Measurements from ENCODE around the gene HNRNPR. TPM values are rescaled to one million over a fixed set of nuclear protein-coding genes. Genes with fewer than 3 reads are reported as not detected.

Gene HNRNPR
- 129 TPM for polyA plus RNA-seq (2013, experiment 1 of 2)
- polyA plus RNA-seq (2013, experiment 2 of 2) = 145 TPM

- WGBS, 2 experiments (ENCODE audit: insufficient coverage in 2 of 2) = 1% methylated on average over 57 to 74 of the region's 87 CpGs
- Histone ChIP-seq H3K4me1 (ENCODE audit: control insufficient read depth, insufficient read depth, low read length, poor library complexity, severe bottlenecking) (peaks cover 11% of the 10 kb centered on the region), H3K36me3 (ENCODE audit: control insufficient read depth, insufficient read depth, low read length) (peaks cover 14% of the 10 kb centered on the region), H3K27ac (ENCODE audit: low read depth, low read length, severe bottlenecking) (peak within 1 kb of the TSS; percentile 99), H3K4me3 (ENCODE audit: extremely low read depth, insufficient read depth, low read length, poor library complexity, severe bottlenecking) (peak within 1 kb of the TSS; percentile 88), H3K9me3 (ENCODE audit: control insufficient read depth, low read length) (peaks cover 5% of the 10 kb centered on the region)
These were observed at the start of gene HNRNPR for GRCh38 chr1:23344111-23344986. Gene HNRNPR (minus strand): TSS chr1:23344284. CDS start chr1:23341008, 3,276 bp downstream.

GRCh38 chr1:23393706-23394105, 49.6 kb upstream of the HNRNPR start:
- Histone ChIP-seq H3K36me3 (ENCODE audit: control insufficient read depth, insufficient read depth, low read length) (no peaks in the 10 kb centered on the region), H3K27ac (ENCODE audit: low read depth, low read length, severe bottlenecking) (peak overlapping the region; percentile 53), H3K4me1 (ENCODE audit: control insufficient read depth, insufficient read depth, low read length, poor library complexity, severe bottlenecking) (peaks cover 6% of the 10 kb centered on the region), H3K4me3 (ENCODE audit: extremely low read depth, insufficient read depth, low read length, poor library complexity, severe bottlenecking) (no peak overlapping the region), H3K9me3 (ENCODE audit: control insufficient read depth, low read length) (no peaks in the 10 kb centered on the region)
- 94 to 98% methylated on average over 14 to 15 of the region's 15 CpGs for WGBS, 2 experiments (ENCODE audit: insufficient coverage in 2 of 2)

GRCh38 chr1:23392125-23392855, 48.2 kb upstream of the HNRNPR start:
- no peak overlapping the region for H3K4me3 ChIP-seq (ENCODE audit: extremely low read depth, insufficient read depth, low read length, poor library complexity, severe bottlenecking)
- H3K27ac ChIP-seq (ENCODE audit: low read depth, low read length, severe bottlenecking) = no peak overlapping the region
- 60 to 90% methylated on average over 1 of the region's 2 CpGs for WGBS, 2 experiments (ENCODE audit: insufficient coverage in 2 of 2)
- no peaks in the 10 kb centered on the region for H3K9me3 ChIP-seq (ENCODE audit: control insufficient read depth, low read length)
- no peaks in the 10 kb centered on the region for H3K36me3 ChIP-seq (ENCODE audit: control insufficient read depth, insufficient read depth, low read length)
- H3K4me1 ChIP-seq (ENCODE audit: control insufficient read depth, insufficient read depth, low read length, poor library complexity, severe bottlenecking) = peaks cover 6% of the 10 kb centered on the region

GRCh38 chr1:23389837-23390321, 45.8 kb upstream of the HNRNPR start:
- Histone ChIP-seq H3K4me3 (ENCODE audit: extremely low read depth, insufficient read depth, low read length, poor library complexity, severe bottlenecking) (no peak overlapping the region), H3K27ac (ENCODE audit: low read depth, low read length, severe bottlenecking) (no peak overlapping the region), H3K36me3 (ENCODE audit: control insufficient read depth, insufficient read depth, low read length) (no peaks in the 10 kb centered on the region), H3K9me3 (ENCODE audit: control insufficient read depth, low read length) (no peaks in the 10 kb centered on the region), H3K4me1 (ENCODE audit: control insufficient read depth, insufficient read depth, low read length, poor library complexity, severe bottlenecking) (peaks cover 15% of the 10 kb centered on the region)
- WGBS, 2 experiments (ENCODE audit: insufficient coverage in 2 of 2) = 63 to 66% methylated on average over 7 to 9 of the region's 9 CpGs

GRCh38 chr1:23387494-23387893, 43.4 kb upstream of the HNRNPR start:
- Histone ChIP-seq H3K36me3 (ENCODE audit: control insufficient read depth, insufficient read depth, low read length) (no peaks in the 10 kb centered on the region), H3K4me3 (ENCODE audit: extremely low read depth, insufficient read depth, low read length, poor library complexity, severe bottlenecking) (no peak overlapping the region), H3K27ac (ENCODE audit: low read depth, low read length, severe bottlenecking) (no peak overlapping the region), H3K4me1 (ENCODE audit: control insufficient read depth, insufficient read depth, low read length, poor library complexity, severe bottlenecking) (peaks cover 17% of the 10 kb centered on the region), H3K9me3 (ENCODE audit: control insufficient read depth, low read length) (peaks cover under 1% of the 10 kb centered on the region)
- WGBS, 2 experiments (ENCODE audit: insufficient coverage in 2 of 2) = 91 to 93% methylated on average over 8 of the region's 8 CpGs

GRCh38 chr1:23385119-23385621, 41.1 kb upstream of the HNRNPR start:
- 87 to 91% methylated on average over 13 to 14 of the region's 14 CpGs for WGBS, 2 experiments (ENCODE audit: insufficient coverage in 2 of 2)
- Histone ChIP-seq H3K4me1 (ENCODE audit: control insufficient read depth, insufficient read depth, low read length, poor library complexity, severe bottlenecking) (peaks cover 17% of the 10 kb centered on the region), H3K9me3 (ENCODE audit: control insufficient read depth, low read length) (peaks cover 3% of the 10 kb centered on the region), H3K27ac (ENCODE audit: low read depth, low read length, severe bottlenecking) (peak overlapping the region; percentile 10), H3K4me3 (ENCODE audit: extremely low read depth, insufficient read depth, low read length, poor library complexity, severe bottlenecking) (no peak overlapping the region), H3K36me3 (ENCODE audit: control insufficient read depth, insufficient read depth, low read length) (no peaks in the 10 kb centered on the region)

- peak overlapping the region; percentile 10 for H3K27ac ChIP-seq (ENCODE audit: low read depth, low read length, severe bottlenecking)
- H3K4me3 ChIP-seq (ENCODE audit: extremely low read depth, insufficient read depth, low read length, poor library complexity, severe bottlenecking) = no peak overlapping the region
- H3K9me3 ChIP-seq (ENCODE audit: control insufficient read depth, low read length) = peaks cover 3% of the 10 kb centered on the region
- WGBS, 2 experiments (ENCODE audit: insufficient coverage in 2 of 2) = 77 to 89% methylated on average over 7 to 10 of the region's 11 CpGs
- H3K4me1 ChIP-seq (ENCODE audit: control insufficient read depth, insufficient read depth, low read length, poor library complexity, severe bottlenecking) = peaks cover 17% of the 10 kb centered on the region
- no peaks in the 10 kb centered on the region for H3K36me3 ChIP-seq (ENCODE audit: control insufficient read depth, insufficient read depth, low read length)
These were observed 40.4 kb upstream of the HNRNPR start for GRCh38 chr1:23384312-23385058.

- H3K27ac ChIP-seq (ENCODE audit: low read depth, low read length, severe bottlenecking) = no peak overlapping the region
- H3K4me1 ChIP-seq (ENCODE audit: control insufficient read depth, insufficient read depth, low read length, poor library complexity, severe bottlenecking) = peaks cover 17% of the 10 kb centered on the region
- no peaks in the 10 kb centered on the region for H3K36me3 ChIP-seq (ENCODE audit: control insufficient read depth, insufficient read depth, low read length)
- peaks cover 3% of the 10 kb centered on the region for H3K9me3 ChIP-seq (ENCODE audit: control insufficient read depth, low read length)
- WGBS, 2 experiments (ENCODE audit: insufficient coverage in 2 of 2) = 86 to 89% methylated on average over 6 to 7 of the region's 8 CpGs
- no peak overlapping the region for H3K4me3 ChIP-seq (ENCODE audit: extremely low read depth, insufficient read depth, low read length, poor library complexity, severe bottlenecking)
These were observed 39.7 kb upstream of the HNRNPR start for GRCh38 chr1:23383577-23384311.

GRCh38 chr1:23381233-23381885, 37.3 kb upstream of the HNRNPR start:
- peaks cover 25% of the 10 kb centered on the region for H3K4me1 ChIP-seq (ENCODE audit: control insufficient read depth, insufficient read depth, low read length, poor library complexity, severe bottlenecking)
- H3K9me3 ChIP-seq (ENCODE audit: control insufficient read depth, low read length) = peaks cover 3% of the 10 kb centered on the region
- no peaks in the 10 kb centered on the region for H3K36me3 ChIP-seq (ENCODE audit: control insufficient read depth, insufficient read depth, low read length)
- 79 to 85% methylated on average over 3 of the region's 5 CpGs for WGBS, 2 experiments (ENCODE audit: insufficient coverage in 2 of 2)
- H3K27ac ChIP-seq (ENCODE audit: low read depth, low read length, severe bottlenecking) = no peak overlapping the region
- H3K4me3 ChIP-seq (ENCODE audit: extremely low read depth, insufficient read depth, low read length, poor library complexity, severe bottlenecking) = no peak overlapping the region
